Activated CD4-positive, alpha-beta T cell treated with anti-CD3 and anti-CD28 coated beads for 36 hours (primary cell): ENCODE data around the gene OSBPL3. TPM values are rescaled to one million over a fixed set of nuclear protein-coding genes. Genes with fewer than 3 reads are reported as not detected.
A peak's percentile ranks its signal among the peaks of the same experiment; 100 is the strongest.

Source experiments
- ATAC-seq: fragments of 200-7000 bp; cut with Tn5 transposase; one replicate; pipeline ENCODE4 v1.10.0; 2021; ENCODE audit warnings: mild to moderate bottlenecking, moderate library complexity
- CTCF ChIA-PET: fragments of 350-600 bp; sonication (Branson Sonifier 250); formaldehyde crosslinking; loops from one replicate; lab custom pipeline; 2021; ENCODE audit warnings: antibody characterized with exemption; lab: Charles Lee
- POLR2A ChIA-PET: fragments of 350-600 bp; sonication (Branson Sonifier 250); formaldehyde crosslinking; loops from one replicate; lab custom pipeline; 2021; ENCODE audit warnings: antibody characterized with exemption, inconsistent platforms; lab: Charles Lee
- DNase-seq: peaks from one replicate; pipeline ENCODE4 v3.0.0-alpha.2; 2020
- H3K27ac Mint-ChIP-seq: one replicate; pipeline ENCODE4 v1.8.0; 2021; ENCODE audit warnings: mixed read lengths
- H3K27me3 Mint-ChIP-seq: one replicate; pipeline ENCODE4 v1.8.0; 2021; ENCODE audit warnings: mixed read lengths
- H3K36me3 Mint-ChIP-seq: one replicate; pipeline ENCODE4 v1.8.0; 2021; ENCODE audit warnings: low read depth, mixed read lengths
- H3K4me1 Mint-ChIP-seq: one replicate; pipeline ENCODE4 v1.8.0; 2021; ENCODE audit warnings: mixed read lengths
- H3K4me3 Mint-ChIP-seq: one replicate; pipeline ENCODE4 v1.8.0; 2021; ENCODE audit warnings: mild to moderate bottlenecking, moderate library complexity, mixed read lengths
- H3K9me3 Mint-ChIP-seq: one replicate; pipeline ENCODE4 v1.8.0; 2021; ENCODE audit warnings: low read depth, mixed read lengths
- intact Hi-C, 2 experiments: fragments of 100-400 bp; cut with DNase I in 1 of 2; cut with micrococcal nuclease in 1 of 2; formaldehyde crosslinking; loops; one replicate each; pipeline versions ENCODE4 v1.14.2 to v1.15.1; 2022 to 2024; cut with DNase I, micrococcal nuclease
- total RNA-seq, 2 experiments: library from RNA; stranded (reverse); gene quantifications; one replicate each; pipeline ENCODE4 v1.2.3, GENCODE V29; 2021

The OSBPL3 gene
- total RNA-seq, 2 experiments from 2014 or later = 34.7 to 38.2 TPM

GRCh38 chr7:24862461-24862860 lies 117.5 kb downstream of the OSBPL3 start:
- Mint-ChIP-seq H3K4me3 (no peak overlapping the region), H3K36me3 (peaks cover 68% of the 10 kb centered on the region)
- POLR2A ChIA-PET = no interaction called here

GRCh38 chr7:24861336-24861735 lies 118.6 kb downstream of the OSBPL3 start:
- H3K27ac Mint-ChIP-seq = no peak overlapping the region
- POLR2A ChIA-PET = no interaction called here
- no peaks in the 10 kb centered on the region for H3K27me3 Mint-ChIP-seq

More at GRCh38 chr7:24862461-24862860, 117.5 kb downstream of the OSBPL3 start:
- intact Hi-C loops = no loop called here
- ATAC-seq (no peak), DNase-seq (no peak)
- Mint-ChIP-seq H3K4me1 (peaks cover 29% of the 10 kb centered on the region), H3K27ac (no peak overlapping the region), H3K9me3 (no peaks in the 10 kb centered on the region), H3K27me3 (no peaks in the 10 kb centered on the region)
- CTCF ChIA-PET = interaction anchor here (0.6 to 1.2 kb wide), 2 partner anchors 50 to 1551 kb away, joined by 3 read pairs; no protein-coding TSS in a partner anchor

GRCh38 chr7:24860611-24861010 lies 119.4 kb downstream of the OSBPL3 start:
- Mint-ChIP-seq H3K36me3 (peaks cover 52% of the 10 kb centered on the region), H3K27me3 (no peaks in the 10 kb centered on the region), H3K9me3 (no peaks in the 10 kb centered on the region), H3K4me1 (peaks cover 14% of the 10 kb centered on the region), H3K27ac (no peak overlapping the region), H3K4me3 (no peak overlapping the region)
- no peak for ATAC-seq
- CTCF ChIA-PET = no interaction called here
- no peak for DNase-seq
- intact Hi-C loops = no loop called here
- POLR2A ChIA-PET = no interaction called here

More at GRCh38 chr7:24861336-24861735, 118.6 kb downstream of the OSBPL3 start:
- ATAC-seq = no peak
- H3K9me3 Mint-ChIP-seq = no peaks in the 10 kb centered on the region
- intact Hi-C loops = no loop called here
- CTCF ChIA-PET = interaction anchor here (1.3 kb wide), 1 partner anchor 41 kb away, joined by 4 read pairs; no protein-coding TSS in a partner anchor
- peaks cover 60% of the 10 kb centered on the region for H3K36me3 Mint-ChIP-seq
- DNase-seq = no peak
- H3K4me1 Mint-ChIP-seq = peaks cover 21% of the 10 kb centered on the region
- H3K4me3 Mint-ChIP-seq = no peak overlapping the region

DNA sequence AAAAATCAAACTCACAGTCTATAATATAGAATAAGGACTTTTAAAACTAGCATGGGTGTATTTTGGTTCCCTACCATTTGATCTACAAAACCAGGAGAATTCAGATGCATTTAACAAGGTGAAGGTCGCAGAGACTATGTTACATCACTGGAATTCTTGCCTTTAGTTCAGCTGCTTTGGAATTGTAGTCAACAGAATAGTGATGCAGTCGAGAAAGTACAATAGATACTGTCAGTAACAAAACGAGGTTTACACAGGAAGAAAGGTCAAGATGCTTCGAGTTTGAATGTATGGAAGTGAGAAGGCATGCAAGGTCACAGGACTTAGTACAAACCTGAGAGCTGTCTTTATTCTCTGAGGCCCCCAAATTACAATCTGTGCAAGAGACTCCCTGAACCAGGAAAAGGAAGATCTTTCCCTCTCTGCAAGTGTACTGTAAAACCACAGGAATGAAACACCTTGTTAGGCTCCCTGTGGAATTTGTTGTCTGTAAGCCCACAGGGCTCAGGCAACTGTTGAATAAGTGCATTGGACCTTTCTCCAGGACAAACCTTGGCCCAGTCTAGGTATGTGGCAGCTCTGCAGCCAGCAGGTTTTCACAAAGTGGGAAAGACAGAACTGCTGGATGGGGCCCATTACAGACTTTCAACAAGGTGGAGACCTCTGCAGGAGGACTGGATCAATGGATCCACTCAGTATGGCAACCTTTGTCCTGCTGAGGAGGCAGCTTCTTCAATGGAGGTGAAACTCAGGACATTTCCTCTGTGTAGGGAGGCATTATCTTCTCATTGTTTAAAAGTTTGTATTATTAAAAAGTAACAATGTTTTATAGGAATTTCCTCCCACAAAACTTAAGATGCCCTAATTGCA lies 121.6 kb downstream of the OSBPL3 start:
- Mint-ChIP-seq H3K9me3 (no peaks in the 10 kb centered on the region), H3K27me3 (no peaks in the 10 kb centered on the region), H3K27ac (no peak overlapping the region), H3K4me1 (no peaks in the 10 kb centered on the region), H3K4me3 (no peak overlapping the region), H3K36me3 (peaks cover 37% of the 10 kb centered on the region)
- intact Hi-C loops = no loop called here
- ChIA-PET CTCF (interaction anchor here (1.3 kb wide), 1 partner anchor 235 kb away, joined by 3 read pairs; no protein-coding TSS in a partner anchor), POLR2A (no interaction called here)
- DNase-seq (no peak), ATAC-seq (no peak)

GRCh38 chr7:24857623-24858022 lies 122.4 kb downstream of the OSBPL3 start:
- Mint-ChIP-seq H3K4me3 (no peak overlapping the region), H3K36me3 (peaks cover 33% of the 10 kb centered on the region), H3K27me3 (no peaks in the 10 kb centered on the region), H3K9me3 (no peaks in the 10 kb centered on the region), H3K4me1 (no peaks in the 10 kb centered on the region), H3K27ac (no peak overlapping the region)
- ATAC-seq (no peak), DNase-seq (no peak)
- intact Hi-C loops = no loop called here
- POLR2A ChIA-PET = no interaction called here
- CTCF ChIA-PET = interaction anchor here (1.3 kb wide), 1 partner anchor 236 kb away, joined by 3 read pairs; no protein-coding TSS in a partner anchor

DNA sequence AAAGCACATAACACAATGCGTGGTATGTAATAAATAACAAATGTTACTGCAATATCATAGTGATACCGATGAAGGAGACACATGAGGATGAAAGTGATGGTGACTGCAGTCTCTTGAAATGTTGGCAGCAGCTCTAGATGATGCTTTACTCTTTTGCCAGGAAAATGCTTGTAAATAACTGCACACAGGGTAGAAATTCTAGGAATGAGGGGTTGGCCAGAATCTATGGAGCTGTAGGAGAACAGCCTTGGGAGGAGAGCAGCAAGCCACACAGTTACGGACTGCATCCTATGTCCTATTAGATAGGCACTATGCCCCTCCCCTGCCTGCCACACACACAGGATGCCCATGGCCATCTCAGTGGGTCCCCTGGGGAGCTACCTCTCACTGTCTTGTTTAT lies 125.1 kb downstream of the OSBPL3 start:
- ATAC-seq (no peak), DNase-seq (no peak)
- Mint-ChIP-seq H3K36me3 (peaks cover 31% of the 10 kb centered on the region), H3K4me1 (peaks cover 10% of the 10 kb centered on the region), H3K27ac (no peak overlapping the region), H3K4me3 (no peak overlapping the region), H3K9me3 (no peaks in the 10 kb centered on the region), H3K27me3 (no peaks in the 10 kb centered on the region)
- CTCF ChIA-PET = interaction anchor here (1.3 kb wide), 1 partner anchor 34 kb away, joined by 3 read pairs; no protein-coding TSS in a partner anchor
- intact Hi-C loops = no loop called here
- POLR2A ChIA-PET = interaction anchor here (0.7 kb wide), 1 partner anchor 23 kb away, joined by 3 read pairs; no protein-coding TSS in a partner anchor

GRCh38 chr7:24851786-24852185 lies 128.2 kb downstream of the OSBPL3 start:
- peak overlapping the region; percentile 12 for H3K27ac Mint-ChIP-seq
- H3K4me1 Mint-ChIP-seq = peaks cover 10% of the 10 kb centered on the region
- ATAC-seq = peak; percentile 97
- ChIA-PET CTCF (interaction anchor here (0.6 to 1.7 kb wide), 3 partner anchors 17 to 127 kb away, joined by 3 to 4 read pairs (median 3); no protein-coding TSS in a partner anchor), POLR2A (interaction anchor here (0.5 kb wide), 1 partner anchor 69 kb away, joined by 5 read pairs; no protein-coding TSS in a partner anchor)
- DNase-seq = peak; percentile 68
- H3K36me3 Mint-ChIP-seq = peaks cover 41% of the 10 kb centered on the region
- no peaks in the 10 kb centered on the region for H3K9me3 Mint-ChIP-seq
- H3K4me3 Mint-ChIP-seq = no peak overlapping the region
- H3K27me3 Mint-ChIP-seq = no peaks in the 10 kb centered on the region
- intact Hi-C loops = no loop called here

DNA sequence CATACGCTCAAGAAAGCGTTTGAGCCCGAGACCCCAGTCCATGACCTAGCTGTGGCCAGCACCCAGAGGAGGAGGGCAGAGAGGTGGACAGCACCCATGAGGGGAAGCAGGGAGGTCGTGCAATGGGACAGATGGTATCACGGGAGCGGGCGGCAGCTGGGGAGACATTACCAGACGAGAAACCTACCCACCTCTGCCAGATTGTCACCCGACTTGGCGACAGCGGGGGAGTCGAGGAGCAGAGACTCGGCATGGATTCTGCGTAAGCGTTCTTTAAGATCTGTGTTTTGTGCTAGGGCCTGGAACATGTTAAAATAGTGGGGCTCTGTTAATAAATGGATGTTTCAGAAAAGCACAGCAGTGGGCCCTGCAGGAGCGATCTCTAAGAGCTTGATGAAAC lies 131.1 kb downstream of the OSBPL3 start:
- intact Hi-C loops = no loop called here
- ChIA-PET POLR2A (no interaction called here), CTCF (interaction anchor here (0.7 kb wide), 1 partner anchor 130 kb away, joined by 3 read pairs; no protein-coding TSS in a partner anchor)
- Mint-ChIP-seq H3K27me3 (no peaks in the 10 kb centered on the region), H3K27ac (no peak overlapping the region), H3K4me1 (peaks cover 10% of the 10 kb centered on the region), H3K4me3 (no peak overlapping the region), H3K9me3 (no peaks in the 10 kb centered on the region), H3K36me3 (peaks cover 36% of the 10 kb centered on the region)
- DNase-seq (no peak), ATAC-seq (no peak)

DNA sequence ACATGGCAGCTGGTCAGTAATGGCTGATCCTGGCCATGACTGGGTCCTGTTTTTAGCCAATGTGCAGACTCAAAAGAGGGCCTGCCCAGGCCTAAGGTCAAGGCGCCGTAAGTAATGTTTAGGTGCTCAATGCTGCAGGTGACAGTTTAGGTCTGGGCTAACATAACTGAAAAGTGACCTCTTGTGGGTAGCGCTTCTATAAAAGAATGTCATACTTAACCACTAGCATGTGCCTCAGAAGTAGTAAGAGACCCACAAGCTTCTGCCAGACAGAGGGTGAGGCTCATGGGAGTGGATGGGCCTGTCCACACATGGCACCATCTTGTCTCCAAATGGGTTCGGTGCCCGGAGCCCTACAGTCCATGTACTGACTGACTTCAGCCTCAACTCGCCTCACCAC lies 132.2 kb downstream of the OSBPL3 start:
- DNase-seq = no peak
- Mint-ChIP-seq H3K36me3 (peaks cover 34% of the 10 kb centered on the region), H3K4me3 (no peak overlapping the region), H3K9me3 (no peaks in the 10 kb centered on the region), H3K27ac (no peak overlapping the region), H3K27me3 (no peaks in the 10 kb centered on the region), H3K4me1 (peaks cover 12% of the 10 kb centered on the region)
- intact Hi-C loops = no loop called here
- ChIA-PET CTCF (no interaction called here), POLR2A (no interaction called here)
- no peak for ATAC-seq

- DNase-seq (no peak), ATAC-seq (no peak)
- no peak overlapping the region for H3K4me3 Mint-ChIP-seq
- CTCF ChIA-PET = interaction anchor here (1.0 kb wide), 1 partner anchor 249 kb away, joined by 3 read pairs; no protein-coding TSS in a partner anchor
- no peak overlapping the region for H3K27ac Mint-ChIP-seq
- H3K27me3 Mint-ChIP-seq = no peaks in the 10 kb centered on the region
- no peaks in the 10 kb centered on the region for H3K9me3 Mint-ChIP-seq
- peaks cover 22% of the 10 kb centered on the region for H3K36me3 Mint-ChIP-seq
- POLR2A ChIA-PET = no interaction called here
- intact Hi-C loops = no loop called here
- peaks cover 7% of the 10 kb centered on the region for H3K4me1 Mint-ChIP-seq
Measured at GRCh38 chr7:24843821-24844434, 136.1 kb downstream of the OSBPL3 start.

DNA sequence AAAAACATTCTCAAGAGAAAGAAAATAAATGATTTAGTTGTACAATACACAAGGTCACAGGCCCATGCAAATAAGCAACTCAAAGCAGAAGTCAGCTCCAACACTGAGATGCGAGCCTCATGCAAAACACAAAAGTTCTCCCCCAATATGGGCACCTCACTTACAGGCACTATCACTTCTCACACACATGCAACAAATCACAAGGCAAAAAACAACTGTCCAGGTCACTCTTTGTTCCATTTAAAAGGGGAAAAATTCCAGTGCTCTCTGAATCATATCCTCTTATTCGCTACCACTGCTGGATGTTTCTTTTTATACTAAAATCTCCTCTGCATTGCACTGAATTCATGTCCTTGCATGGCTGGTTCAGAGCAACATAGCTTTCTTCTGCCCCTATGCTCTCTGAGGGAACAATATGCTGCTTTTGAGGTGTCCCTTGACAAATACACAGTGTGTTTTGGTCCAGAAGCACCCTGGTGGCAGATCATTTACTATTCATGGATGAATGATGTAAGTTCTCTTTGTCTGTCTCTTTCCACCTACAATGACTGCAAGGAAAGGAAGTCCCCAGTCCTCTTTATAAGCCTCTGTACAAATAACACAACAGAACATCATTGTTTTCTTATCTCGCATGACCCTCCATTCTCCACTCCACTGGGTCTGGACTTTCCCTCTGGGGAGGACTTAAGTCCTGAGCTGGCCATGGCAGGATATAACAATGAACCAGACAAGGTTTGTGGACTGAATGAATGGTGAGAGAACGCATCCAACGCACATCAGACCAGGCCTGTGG lies 137.3 kb downstream of the OSBPL3 start:
- ATAC-seq = peak; percentile 30
- no peak for DNase-seq
- no peak overlapping the region for H3K4me3 Mint-ChIP-seq
- intact Hi-C loops = no loop called here
- H3K27me3 Mint-ChIP-seq = no peaks in the 10 kb centered on the region
- peaks cover 22% of the 10 kb centered on the region for H3K36me3 Mint-ChIP-seq
- ChIA-PET POLR2A (no interaction called here), CTCF (interaction anchor here (1.0 kb wide), 1 partner anchor 16 kb away, joined by 3 read pairs; no protein-coding TSS in a partner anchor)
- H3K4me1 Mint-ChIP-seq = peaks cover 10% of the 10 kb centered on the region
- H3K27ac Mint-ChIP-seq = no peak overlapping the region
- no peaks in the 10 kb centered on the region for H3K9me3 Mint-ChIP-seq
